B cell (primary cell): ENCODE measurements around the gene PHF21A. TPM values are rescaled to one million over a fixed set of nuclear protein-coding genes. Genes with fewer than 3 reads are reported as not detected.

Source experiments
- ATAC-seq: fragments of 200-7000 bp; cut with Tn5 transposase; one replicate; pipeline ENCODE4 v1.10.0; 2021; ENCODE audit warnings: low read depth, mild to moderate bottlenecking, moderate number of reproducible peaks, moderate library complexity
- CTCF ChIA-PET: fragments of 350-600 bp; sonication (Branson Sonifier 250); formaldehyde crosslinking; loops from one replicate; lab custom pipeline; 2021; ENCODE audit warnings: antibody characterized with exemption, inconsistent platforms; lab: Charles Lee
- POLR2A ChIA-PET: fragments of 350-600 bp; sonication (Branson Sonifier 250); formaldehyde crosslinking; loops from one replicate; lab custom pipeline; 2021; ENCODE audit warnings: antibody characterized with exemption; lab: Charles Lee
- DNase-seq: peaks from one replicate; pipeline ENCODE4 v3.0.0; 2013
- H2AFZ ChIP-seq: 2 replicates; pipeline ENCODE4 v1.6.1; 2012; ENCODE audit warnings: mild to moderate bottlenecking, low read depth, low read length; ENCODE audit not compliant: insufficient read depth, poor library complexity, severe bottlenecking
- H3K27ac ChIP-seq, 2 donors: 1 replicate in 1 of 2; 2 replicates in 1 of 2; pipeline ENCODE4 v1.5.1; 2012 to 2013; ENCODE audit warnings: low read length in 2 of 2, mild to moderate bottlenecking in 2 of 2, moderate library complexity in 1 of 2
- H3K27me3 ChIP-seq, 4 experiments: fragments of 200-600 bp in 1 of 4; sonication (generic) in 1 of 4; replicated peaks in 1 of 4; 1 replicate in 2 of 4; 2 replicates in 2 of 4; pipeline versions ENCODE4 v1.6.1 to v1.7.0; 2013 to 2016; ENCODE audit warnings: low read length in 3 of 4, mild to moderate bottlenecking in 2 of 4, mixed read lengths in 1 of 4, moderate library complexity in 1 of 4; ENCODE audit not compliant: insufficient read depth in 4 of 4, control insufficient read depth in 3 of 4; ENCODE audit errors: control extremely low read depth in 1 of 4
- H3K36me3 ChIP-seq, 2 experiments: replicated peaks in 1 of 2; 1 replicate in 1 of 2; 2 replicates in 1 of 2; pipeline versions ENCODE4 v1.6.1 to v1.7.1; 2013; ENCODE audit warnings: low read length in 1 of 2; ENCODE audit not compliant: insufficient read depth in 2 of 2, control insufficient read depth in 1 of 2; ENCODE audit errors: control extremely low read depth in 1 of 2, extremely low read depth in 1 of 2
- H3K4me1 ChIP-seq, 2 donors: fragments of 200-600 bp in 1 of 2; sonication (generic) in 1 of 2; 1 replicate in 1 of 2; 2 replicates in 1 of 2; pipeline versions ENCODE4 v1.5.1 to v1.6.1; 2013 to 2017; ENCODE audit warnings: low read length in 2 of 2; ENCODE audit not compliant: control insufficient read depth in 2 of 2, insufficient read depth in 2 of 2
- H3K4me2 ChIP-seq: replicated peaks from 2 replicates; pipeline ENCODE3; 2012; ENCODE audit warnings: mild to moderate bottlenecking, low read depth, low read length; ENCODE audit not compliant: poor library complexity, severe bottlenecking
- H3K4me3 ChIP-seq, 5 experiments: fragments of 200-600 bp in 1 of 5; sonication (generic) in 1 of 5; 1 replicate in 3 of 5; 2 replicates in 2 of 5; pipeline versions ENCODE4 v1.5.1 to v1.7.0; 2011 to 2016; ENCODE audit warnings: low read length in 4 of 5, mild to moderate bottlenecking in 4 of 5, low read depth in 2 of 5, control low read depth in 1 of 5, moderate library complexity in 1 of 5; ENCODE audit not compliant: insufficient read depth in 1 of 5; ENCODE audit errors: control extremely low read depth in 1 of 5, extremely low read depth in 1 of 5
- H3K79me2 ChIP-seq: fragments of 200-600 bp; sonication (generic); one replicate; pipeline ENCODE4 v1.6.0; 2016; ENCODE audit warnings: low read length; ENCODE audit not compliant: control insufficient read depth, insufficient read depth
- H3K9ac ChIP-seq: fragments of 200-600 bp; sonication (generic); 2 replicates; pipeline ENCODE4 v1.6.1; 2017; ENCODE audit warnings: mild to moderate bottlenecking, low read length, moderate library complexity
- H3K9me3 ChIP-seq, 3 donors: one replicate each; pipeline versions ENCODE4 v1.6.1 to v1.7.1; 2013; ENCODE audit warnings: low read length in 2 of 3; ENCODE audit not compliant: control insufficient read depth in 2 of 3, insufficient read depth in 1 of 3; ENCODE audit errors: control extremely low read depth in 1 of 3
- H4K20me1 ChIP-seq: 2 replicates; pipeline ENCODE4 v1.6.0; 2012; ENCODE audit warnings: mild to moderate bottlenecking, low read length; ENCODE audit not compliant: insufficient read depth, control insufficient read depth, poor library complexity, severe bottlenecking
- H3K27ac Mint-ChIP-seq: one replicate; pipeline ENCODE4 v1.8.0; 2021; ENCODE audit warnings: mixed read lengths
- H3K27me3 Mint-ChIP-seq: one replicate; pipeline ENCODE4 v1.8.0; 2021; ENCODE audit warnings: mixed read lengths
- H3K4me1 Mint-ChIP-seq: one replicate; pipeline ENCODE4 v1.8.0; 2021; ENCODE audit warnings: mixed read lengths
- H3K4me3 Mint-ChIP-seq: one replicate; pipeline ENCODE4 v1.8.0; 2021; ENCODE audit warnings: mixed read lengths
- H3K9me3 Mint-ChIP-seq: one replicate; pipeline ENCODE4 v1.8.0; 2022; ENCODE audit warnings: mixed read lengths; ENCODE audit not compliant: insufficient read depth
- EZH2 ChIP-seq: IDR thresholded peaks from 2 replicates; pipeline ENCODE4 v1.6.1; 2012; ENCODE audit warnings: borderline replicate concordance, low read depth, mild to moderate bottlenecking, moderate library complexity, low read length; ENCODE audit not compliant: insufficient read depth, poor library complexity, severe bottlenecking
- WGBS: methylation state at CpG from one replicate; pipeline ENCODE4 v1.1.5; 2013; ENCODE audit warnings: missing lambda C conversion rate; ENCODE audit not compliant: insufficient coverage; 5-methylcytosine and 5-hydroxymethylcytosine counted together
- intact Hi-C: fragments of 100-400 bp; cut with micrococcal nuclease; formaldehyde crosslinking; loops from one replicate; pipeline ENCODE4 v1.10.0; 2022
- polyA plus RNA-seq: library from polyadenylated mRNA; depleted of rRNA; stranded (reverse); fragments of >200 nt; gene quantifications from 2 replicates; pipeline ENCODE4 v1.2.3, GENCODE V29; 2012
- total RNA-seq, 2 donors: library from RNA; stranded (reverse); fragments of 120-200 nt in 1 of 2; gene quantifications; 1 replicate in 1 of 2; 2 replicates in 1 of 2; pipeline versions ENCODE4 v1.2.3 to v1.2.4, GENCODE V29; 2013 to 2022
- TF ChIP-seq, protein P1 (sequence below): fragments of 200-600 bp; IDR thresholded peaks from one replicate; pipeline ENCODE4 v1.8.0; 2022; ENCODE audit warnings: antibody characterized with exemption, mild to moderate bottlenecking

The PHF21A gene
- total and polyA plus RNA-seq, 2 donors (not counting 1 experiment from before 2014, with no cell fraction given): 41.9 to 103 TPM

- POLR2A ChIA-PET: no interaction called here
- no peaks in the 10 kb centered on the region for H3K4me1 Mint-ChIP-seq
- no peak overlapping the region for H3K27ac Mint-ChIP-seq
These were observed 51.7 kb downstream of the PHF21A start for GRCh38 chr11:46069595-46069994.

GRCh38 chr11:46066335-46066734 lies 54.9 kb downstream of the PHF21A start:
- Histone ChIP-seq H3K9ac (no peak overlapping the region), H3K4me3 (no peak overlapping the region), H2AFZ (no peak overlapping the region), H3K9me3 (no peaks in the 10 kb centered on the region), H3K4me1 (no peaks in the 10 kb centered on the region), H3K27me3 (no peaks in the 10 kb centered on the region), H3K4me2 (no peak overlapping the region), H3K27ac (no peak overlapping the region), H3K36me3 (peaks cover 17 to 25% of the 10 kb centered on the region in 2 experiments), H3K79me2 (peaks cover 12% of the 10 kb centered on the region), H4K20me1 (peaks cover 11% of the 10 kb centered on the region)
- TF ChIP-seq, protein P1, sequence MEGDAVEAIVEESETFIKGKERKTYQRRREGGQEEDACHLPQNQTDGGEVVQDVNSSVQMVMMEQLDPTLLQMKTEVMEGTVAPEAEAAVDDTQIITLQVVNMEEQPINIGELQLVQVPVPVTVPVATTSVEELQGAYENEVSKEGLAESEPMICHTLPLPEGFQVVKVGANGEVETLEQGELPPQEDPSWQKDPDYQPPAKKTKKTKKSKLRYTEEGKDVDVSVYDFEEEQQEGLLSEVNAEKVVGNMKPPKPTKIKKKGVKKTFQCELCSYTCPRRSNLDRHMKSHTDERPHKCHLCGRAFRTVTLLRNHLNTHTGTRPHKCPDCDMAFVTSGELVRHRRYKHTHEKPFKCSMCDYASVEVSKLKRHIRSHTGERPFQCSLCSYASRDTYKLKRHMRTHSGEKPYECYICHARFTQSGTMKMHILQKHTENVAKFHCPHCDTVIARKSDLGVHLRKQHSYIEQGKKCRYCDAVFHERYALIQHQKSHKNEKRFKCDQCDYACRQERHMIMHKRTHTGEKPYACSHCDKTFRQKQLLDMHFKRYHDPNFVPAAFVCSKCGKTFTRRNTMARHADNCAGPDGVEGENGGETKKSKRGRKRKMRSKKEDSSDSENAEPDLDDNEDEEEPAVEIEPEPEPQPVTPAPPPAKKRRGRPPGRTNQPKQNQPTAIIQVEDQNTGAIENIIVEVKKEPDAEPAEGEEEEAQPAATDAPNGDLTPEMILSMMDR: no peak
- TF ChIP-seq EZH2: no peak
- ChIA-PET CTCF (interaction anchor here (1.2 kb wide), 1 partner anchor 60 kb away, joined by 3 read pairs; no protein-coding TSS in a partner anchor), POLR2A (no interaction called here)
- Mint-ChIP-seq H3K27me3 (no peaks in the 10 kb centered on the region), H3K9me3 (no peaks in the 10 kb centered on the region), H3K27ac (no peak overlapping the region), H3K4me1 (no peaks in the 10 kb centered on the region), H3K4me3 (no peak overlapping the region)
- ATAC-seq (no peak), DNase-seq (no peak)
- intact Hi-C loops: no loop called here
- no CpG with 5 or more reads among the region's 4 CpGs for WGBS

More at GRCh38 chr11:46069595-46069994, 51.7 kb downstream of the PHF21A start:
- Histone ChIP-seq H3K4me1 (no peaks in the 10 kb centered on the region), H3K4me3 (no peak overlapping the region), H4K20me1 (peaks cover 18% of the 10 kb centered on the region), H3K27me3 (no peaks in the 10 kb centered on the region), H2AFZ (no peak overlapping the region), H3K27ac (no peak overlapping the region), H3K9ac (no peak overlapping the region), H3K36me3 (peaks cover 19 to 20% of the 10 kb centered on the region in 2 experiments), H3K79me2 (peaks cover 5% of the 10 kb centered on the region), H3K9me3 (no peaks in the 10 kb centered on the region), H3K4me2 (no peak overlapping the region)
- intact Hi-C loops: no loop called here
- Mint-ChIP-seq H3K9me3 (no peaks in the 10 kb centered on the region), H3K27me3 (no peaks in the 10 kb centered on the region), H3K4me3 (no peak overlapping the region)
- TF ChIP-seq EZH2: no peak
- TF ChIP-seq, protein P1: no peak
- WGBS: no CpG with 5 or more reads among the region's 3 CpGs
- CTCF ChIA-PET: interaction anchor here (0.7 kb wide), 1 partner anchor 179 kb away, joined by 5 read pairs; no protein-coding TSS in a partner anchor
- ATAC-seq (no peak), DNase-seq (no peak)
